Measurements from ENCODE around the gene SCARF2.

DNA sequence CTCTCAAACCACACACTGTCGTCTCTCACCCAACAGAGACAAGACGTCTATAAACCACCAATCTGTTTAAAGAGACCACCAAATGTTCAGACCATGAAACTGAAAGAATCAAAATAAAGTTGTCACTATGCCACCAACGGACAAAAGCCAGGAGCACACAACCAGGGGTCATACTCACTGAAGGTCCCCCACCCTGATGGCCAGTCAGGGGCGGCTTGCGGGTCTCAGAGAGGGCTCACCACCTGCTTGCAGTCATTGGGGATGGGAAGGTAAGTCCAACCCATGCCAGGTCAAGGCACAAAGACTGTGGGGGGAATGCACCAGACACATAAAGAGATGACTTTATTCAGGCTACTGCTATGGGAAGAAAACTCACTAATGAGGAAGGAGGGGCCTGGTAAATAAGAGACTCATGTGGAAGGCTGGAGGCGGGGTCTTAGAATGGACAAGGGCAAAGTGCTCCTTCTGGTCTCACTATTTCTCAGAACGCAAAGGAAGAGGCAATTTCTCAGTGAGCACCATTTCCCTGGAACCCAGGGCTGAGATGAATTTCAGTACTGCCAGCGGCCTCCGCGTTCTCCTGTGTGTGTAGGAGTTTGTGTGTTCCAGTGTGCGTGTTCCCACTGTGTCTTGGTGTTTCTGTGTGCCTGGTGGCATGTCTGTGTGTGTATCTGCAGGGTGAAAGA is 17.3 kb downstream of the SCARF2 start:
- TF ChIP-seq GATA2 (IDR thresholded peaks at IDR 0.05; ENCODE audit: low read depth, low read length) (no peak), GATA3 (IDR thresholded peaks at IDR 0.05; ENCODE audit: low read depth, low read length) (no peak)
